HG02970 (cell line): ENCODE results near the gene GPATCH4.
"Not testable (repeated sequence)": the region's sequence is repeated elsewhere in the genome, so short reads cannot be mapped to it uniquely, and the experiment has no call there.

Experiments used
- ATAC-seq: cut with Tn5 transposase; IDR thresholded peaks from one replicate; pipeline ENCODE4 v1.9.1; 2021; ENCODE audit warnings: mild to moderate bottlenecking, moderate library complexity, moderate number of reproducible peaks; ENCODE audit not compliant: unreplicated experiment, low FRiP score

The GPATCH4 gene

DNA sequence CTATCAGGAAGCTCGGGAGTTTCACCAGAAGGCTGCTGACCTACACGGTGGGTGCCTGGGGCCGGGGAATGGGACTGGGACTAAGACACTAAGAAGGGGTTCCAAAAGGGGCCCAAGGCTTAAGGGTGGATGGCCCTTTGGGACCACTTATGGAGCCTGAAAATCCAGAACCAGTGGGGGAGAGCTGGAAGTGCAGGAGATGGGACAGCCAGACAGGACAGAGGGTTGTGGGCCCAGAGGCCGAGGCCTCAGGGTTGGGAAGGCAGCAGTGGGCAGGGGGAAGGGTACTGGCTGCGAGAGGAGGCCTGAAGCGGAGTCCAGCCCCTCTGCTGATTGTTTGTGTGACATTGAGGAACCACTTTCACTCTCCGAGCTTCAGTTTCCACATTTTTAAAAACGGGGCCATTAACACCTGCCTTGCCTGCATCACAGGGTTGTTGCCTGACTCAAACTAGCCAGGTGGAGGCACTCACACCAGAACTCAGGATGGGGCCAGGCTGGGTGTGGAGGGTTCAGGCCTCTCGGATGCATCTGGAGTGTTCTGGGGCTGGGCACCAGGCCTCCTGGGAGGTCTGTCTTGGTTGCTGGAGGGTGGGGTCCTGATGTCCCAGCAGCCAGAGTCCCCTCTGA is 18.8 kb downstream of the GPATCH4 start:
- ATAC-seq = no peak

DNA sequence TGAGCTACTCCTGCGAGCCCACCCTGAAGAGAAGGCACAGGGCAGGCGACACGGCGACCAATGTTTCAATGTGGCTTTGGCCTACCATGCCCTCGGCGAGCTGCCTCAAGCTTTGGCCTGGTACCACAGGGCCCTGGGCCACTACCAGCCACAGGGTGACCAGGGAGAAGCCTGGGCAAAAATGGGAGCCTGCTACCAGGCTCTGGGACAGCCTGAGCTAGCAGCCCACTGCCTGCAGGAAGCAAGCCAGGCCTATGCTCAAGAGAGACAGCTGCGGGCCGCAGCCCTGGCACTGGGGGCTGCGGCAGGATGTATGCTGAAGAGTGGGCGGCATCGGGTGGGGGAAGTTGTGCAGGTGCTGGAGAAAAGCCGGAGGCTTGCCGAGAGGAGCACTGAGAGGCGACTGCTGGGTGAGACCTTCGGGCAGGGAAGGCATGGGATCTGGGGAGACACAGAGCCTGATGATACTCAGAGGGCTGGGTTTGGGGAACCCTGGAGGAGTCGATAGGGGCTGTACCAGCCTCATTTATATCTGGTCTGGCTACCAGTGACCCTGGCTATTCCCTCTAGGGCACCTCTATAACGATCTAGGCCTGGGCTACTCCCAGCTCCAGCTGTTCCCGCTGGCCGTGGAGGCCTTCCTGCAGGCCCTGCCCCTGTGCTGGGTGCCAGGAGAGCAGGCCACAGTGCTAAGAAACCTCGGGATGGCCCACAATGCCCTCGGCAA is 19.5 kb downstream of the GPATCH4 start:
- no peak for ATAC-seq

DNA sequence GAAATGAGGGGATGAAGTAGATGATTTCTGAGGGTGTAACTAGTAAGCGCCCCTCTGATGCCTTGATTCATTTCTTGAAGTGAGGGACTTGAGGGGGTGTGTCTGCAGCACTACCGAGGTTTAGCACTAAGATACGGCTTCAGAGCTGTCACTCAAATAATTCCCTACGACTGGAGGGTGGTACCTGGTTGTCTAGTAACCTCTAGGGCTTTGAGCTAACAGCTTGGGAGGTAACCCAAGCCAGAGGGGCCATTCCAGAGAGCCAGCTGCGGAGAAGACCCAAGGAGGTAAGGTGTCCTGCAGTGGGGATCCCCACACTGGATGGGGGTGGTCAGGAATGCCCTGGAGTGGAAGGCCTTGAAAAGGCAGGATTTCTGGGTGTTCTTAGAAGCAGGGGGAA is 21.8 kb downstream of the GPATCH4 start, which contains the start of gene TTC24:
TTC24 (plus strand) TSS at position 252 of the 400 bp plus-strand sequence. CDS start 1,642 bp downstream, outside the sequence.
- no peak for ATAC-seq

DNA sequence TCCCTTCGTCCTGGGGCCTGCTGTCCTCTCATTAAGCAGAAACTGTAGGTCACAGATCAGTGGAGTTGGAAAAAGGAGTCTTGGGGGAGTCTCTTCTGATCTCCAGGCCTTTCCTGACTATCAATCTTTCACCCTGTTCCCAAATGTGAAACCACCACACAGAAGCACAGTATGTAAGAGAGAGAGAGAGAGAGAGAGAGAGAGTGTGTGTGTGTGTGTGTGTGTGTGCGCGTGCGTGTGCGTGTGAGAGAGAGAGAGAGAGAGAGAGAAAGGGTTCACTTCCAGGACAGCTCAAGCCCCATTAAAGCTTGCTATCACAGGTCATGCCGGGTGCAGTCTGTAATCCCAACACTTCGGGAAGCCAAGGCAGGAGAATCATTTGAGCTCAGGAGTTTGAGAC is 23.2 kb downstream of the GPATCH4 start:
- ATAC-seq = no peak

DNA sequence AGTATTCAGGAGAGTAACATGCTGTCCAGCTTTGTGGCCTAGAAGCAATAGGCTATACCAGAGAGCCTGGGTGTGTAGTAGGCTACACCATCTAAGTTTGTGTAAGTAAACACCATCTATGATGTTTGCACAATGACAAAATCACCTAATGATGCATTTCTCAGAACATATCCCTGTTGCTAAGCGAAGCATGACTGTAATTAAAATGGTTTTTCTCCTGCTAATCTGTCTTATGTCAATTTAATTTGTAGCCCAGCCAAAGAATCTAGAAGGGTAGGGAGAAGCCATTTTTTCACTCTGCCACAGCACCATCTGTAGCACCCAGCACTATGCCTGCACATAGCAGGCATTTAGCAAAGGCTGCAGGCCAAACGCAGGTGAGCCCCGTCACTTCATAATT is 23.7 kb downstream of the GPATCH4 start:
- no peak for ATAC-seq

DNA sequence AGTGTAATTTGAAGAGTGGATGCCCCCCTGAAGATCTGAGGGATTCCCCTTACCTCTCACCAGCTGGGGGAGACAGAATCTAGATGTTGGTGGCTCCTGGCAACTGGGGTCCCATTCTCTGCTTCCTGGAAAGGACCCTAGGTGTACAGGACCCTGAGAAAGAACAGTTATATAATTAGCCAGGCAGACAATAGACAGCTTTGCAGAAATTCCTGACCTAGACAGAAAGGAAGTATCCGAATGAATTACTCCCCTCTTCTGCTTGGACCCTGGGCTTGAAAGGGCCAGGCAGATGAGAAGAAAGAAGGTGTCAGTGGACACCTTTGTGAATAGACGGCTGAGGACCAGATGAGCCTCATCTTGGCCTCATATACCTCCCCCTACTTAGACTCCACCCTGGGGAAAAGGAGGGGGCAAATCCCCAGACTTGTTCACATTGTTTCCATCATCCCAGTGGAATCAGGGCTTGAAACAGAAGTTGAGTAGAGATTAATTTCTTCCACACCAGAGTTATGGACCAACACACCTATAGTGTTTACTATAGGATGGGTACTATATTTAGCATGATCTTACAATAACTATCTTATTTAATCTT is 27.1 kb downstream of the GPATCH4 start:
- ATAC-seq = no peak

DNA sequence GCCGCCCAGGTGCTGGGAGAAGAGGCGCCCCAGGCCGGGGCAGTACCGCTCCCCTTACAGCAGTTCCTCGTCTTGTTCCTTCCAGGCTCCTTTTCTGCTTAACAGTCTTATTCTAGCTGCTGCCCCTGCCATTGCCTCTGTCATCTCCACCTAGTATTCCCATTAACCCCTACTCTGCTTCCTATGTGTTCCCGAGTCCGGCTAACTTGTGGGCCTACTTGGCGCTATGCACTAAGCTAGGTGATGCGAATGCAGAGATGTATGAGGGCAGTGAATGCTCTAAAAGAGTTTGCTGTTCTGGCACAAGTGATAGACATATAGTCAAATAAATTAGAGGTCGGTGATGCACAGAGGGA is 28.6 kb downstream of the GPATCH4 start:
- ATAC-seq = no peak

DNA sequence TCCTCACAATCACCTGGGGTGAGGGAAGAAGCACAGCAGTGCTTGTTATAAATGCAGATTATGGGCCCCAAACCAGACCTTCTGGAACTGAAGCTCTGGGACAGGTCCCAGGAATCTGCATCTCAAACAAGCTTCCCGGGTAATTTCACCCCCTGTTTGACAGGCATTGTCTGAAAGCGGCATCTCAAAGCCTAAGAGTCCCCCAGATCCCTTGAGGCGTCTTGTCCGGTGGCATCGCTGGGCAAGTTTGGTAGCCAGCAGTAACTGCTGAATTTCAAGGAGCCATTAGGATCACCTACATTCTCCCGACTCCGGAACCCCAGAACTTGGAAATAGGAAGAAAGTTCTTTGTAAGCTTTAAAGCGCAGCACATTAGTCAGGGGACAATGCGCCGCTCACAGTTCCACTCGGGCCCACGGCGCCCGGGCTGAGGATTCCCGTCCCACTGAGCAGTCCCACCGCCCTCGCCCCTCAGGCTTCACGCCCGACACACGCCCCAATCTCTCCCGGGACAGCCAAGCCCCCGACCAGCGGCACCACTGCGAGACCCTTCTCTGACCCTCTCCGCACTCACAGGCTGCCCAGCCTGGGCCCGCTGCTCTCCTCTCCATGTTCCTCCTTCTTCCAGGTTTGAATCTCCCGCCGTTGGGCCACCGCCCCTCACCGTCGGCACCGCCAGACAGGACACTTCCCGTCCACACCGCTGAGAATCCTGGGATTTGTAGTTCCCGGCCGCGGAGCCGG is 29.2 kb downstream of the GPATCH4 start, which contains the start of gene IQGAP3:
IQGAP3 (minus strand) TSS at position 647 of the 744 bp plus-strand sequence; CDS start at position 611, 36 bp downstream.
- ATAC-seq = no peak

DNA sequence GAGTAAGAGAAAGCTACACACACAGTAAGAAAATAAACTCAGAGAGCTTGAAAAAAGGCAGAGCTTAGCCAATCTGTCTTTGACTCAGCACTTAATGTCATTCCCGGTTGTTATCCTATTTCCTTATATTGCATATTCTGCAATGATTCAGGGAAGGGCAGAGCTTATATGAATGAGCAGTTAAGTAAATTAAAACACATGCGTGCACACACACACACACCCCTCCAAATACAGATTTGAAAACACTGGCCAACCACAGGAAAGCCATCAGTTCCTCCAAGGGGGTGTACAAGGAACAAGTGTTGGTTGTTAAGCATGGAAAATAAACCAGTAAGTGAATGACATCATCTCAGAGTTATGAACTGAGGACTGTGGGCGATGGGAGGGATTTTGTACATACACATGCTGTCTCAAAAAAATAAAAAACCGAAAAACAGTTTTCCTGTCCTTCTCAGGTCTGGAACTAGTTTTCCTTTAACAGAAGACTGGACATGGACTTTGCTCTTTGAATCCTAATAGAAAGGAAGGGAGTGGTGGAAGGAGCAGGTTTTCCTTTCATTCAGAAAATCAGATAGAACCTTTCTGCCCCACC is 29.9 kb downstream of the GPATCH4 start:
- ATAC-seq = no peak

DNA sequence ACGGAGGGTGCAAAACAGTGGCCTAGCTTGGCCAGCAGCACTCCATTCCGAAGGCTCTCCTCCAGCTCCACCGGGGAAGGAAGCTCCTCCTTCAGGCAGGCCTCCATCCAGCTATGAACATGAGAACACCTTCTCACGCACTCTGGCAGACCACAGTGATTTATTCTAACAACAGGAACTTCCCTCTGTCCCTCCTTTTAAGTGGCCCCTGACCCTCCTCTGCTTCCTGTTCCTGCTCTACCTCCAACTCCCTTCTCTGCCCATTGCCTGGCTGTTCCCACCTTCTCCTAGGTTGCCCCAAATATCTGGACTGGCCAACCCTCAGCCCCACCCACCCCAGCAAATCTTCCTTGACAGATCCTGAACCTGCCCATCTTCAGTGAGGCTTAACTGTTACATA is 34.8 kb downstream of the GPATCH4 start:
- no peak for ATAC-seq

DNA sequence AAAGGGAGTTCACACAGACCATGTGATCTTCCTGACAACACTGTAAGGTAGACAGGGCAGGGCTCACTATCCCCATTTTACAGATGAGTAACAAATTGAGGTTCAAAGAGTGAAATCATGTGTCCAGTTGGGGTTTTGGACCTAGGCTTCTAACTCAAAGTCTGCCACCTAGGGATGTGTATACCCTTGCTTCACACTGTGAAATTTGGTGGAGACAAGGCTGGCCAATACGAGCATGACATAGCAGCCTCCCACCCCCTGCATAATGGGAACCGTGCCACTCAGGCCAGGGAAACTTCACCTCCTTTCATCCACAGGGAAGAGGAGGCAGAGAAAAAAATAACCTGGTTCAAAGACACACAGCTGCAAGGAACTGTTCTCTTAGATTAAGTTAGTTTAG is 35.8 kb downstream of the GPATCH4 start:
- no peak for ATAC-seq

DNA sequence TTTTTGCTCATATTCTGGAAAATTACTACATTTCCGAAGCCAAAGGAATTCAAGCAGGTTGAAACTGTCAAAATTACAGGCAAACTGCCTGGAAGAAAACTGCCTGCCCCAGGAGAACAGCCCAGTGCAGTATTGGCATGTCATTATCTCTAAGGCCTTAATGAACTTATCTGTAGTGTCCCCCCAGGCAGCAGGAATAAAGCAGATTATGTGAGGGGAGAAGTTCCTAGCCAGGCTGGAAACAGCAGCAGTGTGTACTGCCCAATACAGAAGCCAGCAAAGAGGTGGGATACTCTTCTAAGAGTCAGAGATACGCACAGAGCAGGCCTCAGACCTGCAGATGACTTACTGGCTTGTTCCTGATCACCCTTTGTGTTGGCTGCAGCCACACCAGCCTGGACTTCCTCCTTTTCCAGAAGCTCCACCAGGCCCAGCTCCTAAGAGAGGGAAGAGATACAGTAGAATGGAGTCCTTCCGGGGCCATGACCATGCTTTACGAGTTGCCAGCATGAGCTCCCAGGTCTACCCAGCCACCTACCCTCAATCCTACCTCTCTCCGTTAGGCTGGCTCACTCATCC is 40.6 kb downstream of the GPATCH4 start:
- no peak for ATAC-seq

DNA sequence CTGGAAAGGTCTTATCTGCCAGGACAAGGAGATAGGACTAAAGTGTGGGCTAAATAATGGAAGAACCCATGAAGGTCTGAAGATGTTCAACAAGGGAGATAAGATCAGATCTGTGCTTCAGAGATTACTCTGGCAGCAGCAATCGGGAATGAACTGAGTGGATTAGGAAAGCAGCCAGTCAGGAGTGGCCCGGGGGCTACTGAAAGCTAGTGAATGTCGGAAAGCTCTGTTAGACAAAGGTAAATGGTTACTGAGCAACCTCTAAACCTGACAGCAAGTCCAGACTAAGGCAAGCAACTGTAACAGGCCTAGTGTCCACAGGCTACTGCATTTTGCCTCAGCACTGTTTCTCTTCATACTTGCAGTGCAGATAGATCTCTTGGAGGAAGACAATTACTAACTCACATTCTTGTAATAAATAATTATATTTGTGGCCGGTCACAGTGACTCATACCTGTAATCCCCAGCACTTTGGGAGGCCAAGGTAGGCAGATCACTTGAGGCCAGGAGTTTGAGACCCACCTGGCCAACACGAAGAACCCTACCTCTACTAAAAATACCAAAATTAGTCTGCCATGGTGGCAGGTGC is 41.4 kb downstream of the GPATCH4 start:
- ATAC-seq = no peak

DNA sequence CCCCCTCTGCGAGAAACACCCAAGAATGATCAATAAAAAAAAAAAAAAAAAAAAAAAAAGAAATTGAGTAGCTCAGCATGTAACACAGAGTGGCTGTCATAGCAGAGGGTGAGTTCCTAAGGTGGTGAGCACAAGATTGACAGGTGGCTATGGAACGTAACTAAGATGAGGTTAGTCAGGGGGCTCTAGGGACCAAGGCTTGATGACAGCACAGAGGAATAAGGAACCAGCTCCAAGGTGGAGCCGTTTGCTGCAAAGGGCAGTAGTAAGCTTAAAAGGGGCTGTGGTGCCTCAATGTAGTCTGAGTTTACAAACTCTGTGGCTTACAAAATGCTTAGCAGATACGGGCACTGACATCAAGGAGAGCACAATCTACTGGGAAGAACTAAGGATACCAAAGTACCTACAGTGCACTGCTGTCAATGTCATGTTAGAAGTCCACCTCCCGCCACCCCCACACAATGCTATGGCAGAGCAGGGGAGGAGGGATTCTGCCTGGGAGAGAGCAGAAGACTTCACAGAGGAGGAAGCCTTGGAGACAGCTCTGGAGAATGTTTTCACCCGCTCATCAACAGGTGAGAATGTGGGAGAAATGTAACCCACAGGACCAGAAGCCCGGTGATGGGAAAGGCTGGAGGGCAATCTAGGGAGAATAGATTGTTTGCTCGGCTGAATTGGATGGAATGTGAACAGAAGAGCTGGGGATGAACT is 42.0 kb downstream of the GPATCH4 start:
- ATAC-seq = no peak

DNA sequence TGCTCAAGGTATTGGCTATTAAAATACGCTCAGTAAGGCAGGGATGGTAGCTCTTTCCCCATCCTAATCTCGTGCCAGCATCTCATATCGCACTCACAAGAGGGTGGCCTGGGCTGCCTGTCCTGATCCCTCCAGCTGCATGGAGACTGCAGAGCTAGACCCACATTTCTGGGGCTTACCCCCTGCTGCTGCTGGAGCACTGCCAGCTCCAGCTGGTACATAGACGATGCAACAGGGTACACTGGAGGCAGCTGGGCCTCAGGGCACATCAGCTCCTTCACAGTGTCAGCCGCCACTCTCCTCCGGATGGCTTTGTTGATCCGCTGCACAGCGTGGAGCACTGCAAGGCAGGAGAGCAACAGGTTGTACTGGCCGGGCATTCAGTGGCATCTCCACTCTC is 44.9 kb downstream of the GPATCH4 start:
- ATAC-seq = no peak

DNA sequence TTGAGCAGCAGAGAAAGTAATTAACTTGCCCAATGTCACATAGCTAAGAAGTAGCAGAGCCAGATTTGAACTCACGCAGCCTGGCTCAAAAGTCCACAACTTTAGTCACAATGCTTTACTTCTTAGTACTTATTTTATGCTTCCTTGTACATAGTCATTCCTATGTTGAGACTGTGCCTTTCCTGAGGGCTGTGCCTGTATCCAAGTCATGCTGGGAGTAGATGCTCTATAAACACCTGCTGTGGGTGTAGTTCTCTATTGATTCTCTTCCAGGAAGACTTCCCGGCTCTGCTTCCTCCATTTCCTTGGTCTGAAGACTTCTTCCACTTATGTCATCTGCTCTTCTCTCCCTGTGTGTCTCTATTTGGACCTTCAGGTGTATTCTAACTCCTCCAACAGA is 45.6 kb downstream of the GPATCH4 start:
- no peak for ATAC-seq

DNA sequence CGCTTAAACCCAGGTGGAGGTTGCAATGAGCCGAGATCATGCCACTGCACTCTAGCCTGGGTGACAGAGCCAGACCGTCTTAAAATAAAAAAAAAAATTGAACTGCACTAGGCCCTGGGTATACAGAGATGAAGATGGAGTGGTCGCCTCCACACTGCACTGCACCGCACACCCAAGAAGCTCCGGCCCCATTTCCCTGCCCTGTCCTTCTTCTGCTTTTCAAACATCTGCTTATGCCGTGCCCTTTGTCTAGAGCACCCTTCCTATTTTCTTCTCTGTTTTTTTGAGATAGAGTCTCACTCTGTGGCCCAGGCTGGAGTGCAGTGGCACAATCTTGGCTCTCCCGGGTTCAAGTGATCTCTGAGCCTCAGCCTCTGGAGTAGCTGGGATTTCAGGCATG is 46.3 kb downstream of the GPATCH4 start:
- ATAC-seq = no peak

DNA sequence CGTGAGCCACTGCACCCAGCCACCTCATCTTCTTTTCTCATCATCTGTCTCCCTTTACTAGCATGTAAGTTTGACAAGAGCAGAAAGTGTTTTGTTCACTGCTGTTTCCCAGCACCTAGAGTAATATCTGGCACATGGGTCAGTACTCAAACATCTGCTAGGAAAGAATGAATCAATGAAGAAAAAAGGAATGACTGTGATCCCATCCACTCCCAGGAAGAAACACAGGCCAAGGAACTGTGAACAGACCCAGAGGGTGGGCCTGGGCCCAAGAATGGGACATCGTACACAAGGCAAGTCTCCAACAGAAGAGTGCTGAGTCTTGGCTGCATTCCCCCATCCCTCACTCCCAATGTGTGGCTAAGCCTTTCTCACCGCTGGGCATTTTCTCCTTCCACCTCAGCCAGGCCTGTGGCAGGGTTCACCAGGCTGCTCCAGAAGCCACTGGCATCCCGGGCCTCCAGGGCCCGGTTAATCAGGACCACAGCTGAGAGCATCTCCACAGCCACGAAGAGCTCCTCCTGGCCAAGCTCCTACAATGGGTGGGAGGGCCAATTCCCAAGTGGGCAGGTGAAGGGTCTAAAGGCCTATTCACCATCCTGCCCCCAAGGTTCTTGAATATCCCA is 47.3 kb downstream of the GPATCH4 start:
- no peak for ATAC-seq

DNA sequence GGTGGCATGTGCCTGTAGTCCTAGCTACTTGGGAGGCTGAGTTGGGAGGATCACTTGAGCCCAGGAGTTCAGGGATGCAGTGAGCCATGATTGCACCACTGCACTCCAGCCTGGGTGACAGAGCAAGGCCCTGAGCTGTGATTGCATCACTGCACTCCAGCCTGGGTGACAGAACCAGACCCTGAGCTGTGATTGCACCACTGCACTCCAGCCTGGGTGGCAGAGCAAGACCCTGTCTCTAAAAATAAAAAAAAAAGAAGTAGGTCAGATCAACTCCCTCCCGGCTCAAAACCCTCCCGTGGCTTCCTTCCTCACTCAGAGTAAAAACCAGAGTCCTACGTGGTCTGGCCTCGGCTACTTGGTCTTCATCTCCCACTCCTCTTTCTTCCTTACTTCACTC is 48.3 kb downstream of the GPATCH4 start:
- not testable (repeated sequence) for ATAC-seq
